Neuronal stem cell (in vitro differentiated cells): Measurements from ENCODE around the gene FBXO45.
"Not testable (repeated sequence)": the region's sequence is repeated elsewhere in the genome, so short reads cannot be mapped to it uniquely, and the experiment has no call there.

Source experiments
- DNase-seq: peaks from one replicate; pipeline ENCODE4 v3.0.0-alpha.2; 2013; ENCODE audit warnings: low spot score
- H2AFZ ChIP-seq: one replicate; pipeline ENCODE4 v1.6.1; 2013; ENCODE audit warnings: mild to moderate bottlenecking, low read length, inconsistent platforms
- H2AK5ac ChIP-seq: 2 replicates; pipeline ENCODE4 v1.6.1; 2013; ENCODE audit warnings: low read depth, mild to moderate bottlenecking, inconsistent platforms, low read length, moderate library complexity, mixed read lengths
- H2BK120ac ChIP-seq: 2 replicates; pipeline ENCODE4 v1.6.1; 2013; ENCODE audit warnings: low read depth, mild to moderate bottlenecking, inconsistent platforms, low read length, moderate library complexity, mixed read lengths
- H2BK12ac ChIP-seq: one replicate; pipeline ENCODE4 v1.6.1; 2013; ENCODE audit warnings: low read length, inconsistent platforms
- H2BK15ac ChIP-seq: 2 replicates; pipeline ENCODE4 v1.6.1; 2013; ENCODE audit warnings: mild to moderate bottlenecking, low read length, inconsistent platforms, mixed read lengths
- H2BK5ac ChIP-seq: one replicate; pipeline ENCODE4 v1.6.1; 2013; ENCODE audit warnings: inconsistent platforms, mild to moderate bottlenecking, low read length, moderate library complexity
- H3K14ac ChIP-seq: one replicate; pipeline ENCODE4 v1.6.1; 2013; ENCODE audit warnings: low read length, inconsistent platforms
- H3K18ac ChIP-seq: 2 replicates; pipeline ENCODE4 v1.6.1; 2013; ENCODE audit warnings: low read length, inconsistent platforms
- H3K23ac ChIP-seq: 2 replicates; pipeline ENCODE4 v1.6.1; 2013; ENCODE audit warnings: low read depth, mild to moderate bottlenecking, mixed read lengths, low read length, inconsistent platforms; ENCODE audit not compliant: poor library complexity
- H3K27ac ChIP-seq: replicated peaks from 3 replicates; pipeline ENCODE4 v1.5.1; 2013; ENCODE audit warnings: low read length, inconsistent platforms
- H3K27me3 ChIP-seq, 3 experiments: 2 replicates each; pipeline ENCODE4 v1.6.1; 2013; ENCODE audit warnings: low read length in 3 of 3, mild to moderate bottlenecking in 2 of 3, inconsistent platforms in 1 of 3, low read depth in 1 of 3, mixed read lengths in 1 of 3, moderate library complexity in 1 of 3; ENCODE audit not compliant: control insufficient read depth in 3 of 3, insufficient read depth in 3 of 3
- H3K36me3 ChIP-seq, 2 donors: replicated peaks in 1 of 2; 2 replicates each; pipeline ENCODE4 v1.6.1; 2013; ENCODE audit warnings: low read length in 2 of 2; ENCODE audit not compliant: control insufficient read depth in 2 of 2, insufficient read depth in 2 of 2
- H3K4ac ChIP-seq: 2 replicates; pipeline ENCODE4 v1.6.1; 2013; ENCODE audit warnings: inconsistent platforms, mild to moderate bottlenecking, low read length, moderate library complexity
- H3K4me1 ChIP-seq, 2 donors: 1 replicate in 1 of 2; 2 replicates in 1 of 2; pipeline ENCODE4 v1.6.1; 2013; ENCODE audit warnings: low read length in 2 of 2, low read depth in 1 of 2; ENCODE audit not compliant: control insufficient read depth in 2 of 2, insufficient read depth in 1 of 2
- H3K4me2 ChIP-seq: one replicate; pipeline ENCODE4 v1.6.1; 2013; ENCODE audit warnings: mild to moderate bottlenecking, low read length, inconsistent platforms; ENCODE audit not compliant: insufficient read depth, poor library complexity, severe bottlenecking
- H3K4me3 ChIP-seq, 2 donors: 2 replicates each; pipeline ENCODE4 v1.5.1; 2013; ENCODE audit warnings: low read length in 2 of 2, mild to moderate bottlenecking in 2 of 2, inconsistent platforms in 1 of 2, moderate library complexity in 1 of 2
- H3K79me1 ChIP-seq: one replicate; pipeline ENCODE4 v1.6.1; 2013; ENCODE audit warnings: low read depth, mild to moderate bottlenecking, inconsistent platforms, low read length, moderate library complexity
- H3K9ac ChIP-seq: one replicate; pipeline ENCODE4 v1.6.1; 2013; ENCODE audit warnings: mild to moderate bottlenecking, low read depth, low read length, inconsistent platforms; ENCODE audit not compliant: poor library complexity
- H3K9me3 ChIP-seq, 2 donors: replicated peaks in 1 of 2; 2 replicates each; pipeline versions ENCODE3 to v1.6.1; 2013; ENCODE audit warnings: low read length in 2 of 2, mild to moderate bottlenecking in 2 of 2, inconsistent platforms in 1 of 2, low read depth in 1 of 2, mixed read lengths in 1 of 2, moderate library complexity in 1 of 2; ENCODE audit not compliant: control insufficient read depth in 2 of 2, insufficient read depth in 1 of 2
- H4K8ac ChIP-seq: one replicate; pipeline ENCODE4 v1.6.1; 2013; ENCODE audit warnings: low read depth, mild to moderate bottlenecking, inconsistent platforms, low read length, moderate library complexity
- H4K91ac ChIP-seq: one replicate; pipeline ENCODE4 v1.6.1; 2013; ENCODE audit warnings: low read length, low read depth, mild to moderate bottlenecking, inconsistent platforms; ENCODE audit not compliant: poor library complexity
- WGBS, 2 donors: extraction: QIAGEN DNeasy Blood & Tissue Kit; methylation state at CpG; one replicate each; pipeline ENCODE4 v1.1.7; 2013; ENCODE audit warnings: missing lambda C conversion rate in 2 of 2, mixed read lengths in 1 of 2; ENCODE audit not compliant: insufficient read length in 2 of 2, insufficient replicate concordance in 1 of 2; ENCODE audit errors: extremely low coverage in 2 of 2; 5-methylcytosine and 5-hydroxymethylcytosine counted together

Gene FBXO45

DNA sequence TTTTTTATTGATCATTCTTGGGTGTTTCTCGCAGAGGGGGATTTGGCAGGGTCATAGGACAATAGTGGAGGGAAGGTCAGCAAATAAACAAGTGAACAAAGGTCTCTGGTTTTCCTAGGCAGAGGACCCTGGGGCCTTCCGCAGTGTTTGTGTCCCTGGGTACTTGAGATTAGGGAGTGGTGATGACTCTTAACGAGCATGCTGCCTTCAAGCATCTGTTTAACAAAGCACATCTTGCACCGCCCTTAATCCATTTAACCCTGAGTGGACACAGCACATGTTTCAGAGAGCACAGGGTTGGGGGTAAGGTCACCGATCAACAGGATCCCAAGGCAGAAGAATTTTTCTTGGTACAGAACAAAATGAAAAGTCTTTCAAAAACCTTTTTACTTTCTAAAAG lies 51.2 kb downstream of the FBXO45 start:
- Histone ChIP-seq H2AFZ (peak overlapping the region; percentile 50), H3K4me1 (peaks cover 17% of the 10 kb centered on the region in 2 donors), H3K27ac (peak overlapping the region; percentile 86)
- H2BK120ac ChIP-seq, H2BK15ac ChIP-seq, H3K9me3 ChIP-seq, H3K4me3 ChIP-seq, H3K18ac ChIP-seq, H3K14ac ChIP-seq, H3K4me2 ChIP-seq, H3K27me3 ChIP-seq, H2BK5ac ChIP-seq, H2AK5ac ChIP-seq, DNase-seq, H3K23ac ChIP-seq, H3K36me3 ChIP-seq, H2BK12ac ChIP-seq, H4K8ac ChIP-seq, H3K4ac ChIP-seq, H3K9ac ChIP-seq, H4K91ac ChIP-seq, H3K79me1 ChIP-seq: not testable (repeated sequence)
- no CpG with 5 or more reads among the region's 5 CpGs for WGBS, 2 donors

DNA sequence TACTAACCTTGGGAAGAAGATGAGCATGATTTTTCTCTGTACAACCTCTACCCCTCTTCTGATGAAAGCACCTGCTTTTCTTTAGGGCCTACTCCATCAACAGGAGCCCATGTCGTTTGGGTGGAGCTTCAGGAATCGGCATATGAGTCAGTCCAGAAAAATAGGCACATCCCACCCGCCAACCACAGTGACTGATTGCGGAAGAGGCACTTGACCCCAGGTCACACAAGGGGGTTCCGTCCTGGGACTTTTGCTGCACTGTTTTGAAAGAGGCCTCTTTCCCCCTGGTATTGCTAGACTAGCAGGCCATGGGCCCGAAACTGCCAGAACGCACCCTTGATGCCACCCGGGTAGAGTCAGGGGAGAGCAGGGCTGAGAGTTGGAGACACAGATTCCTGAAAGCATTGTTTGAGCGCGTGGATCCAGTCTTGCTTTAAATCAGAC lies 51.7 kb downstream of the FBXO45 start:
- DNase-seq, result peak; percentile 29
- Histone ChIP-seq H3K4ac (no peak overlapping the region), H3K4me1 (peaks cover 17% of the 10 kb centered on the region in 2 donors)

GRCh38 chr3:196620684-196621083 lies 52.2 kb downstream of the FBXO45 start:
- no peak overlapping the region for H2BK12ac ChIP-seq
- no peak overlapping the region for H2BK120ac ChIP-seq
- H3K18ac ChIP-seq, result no peak overlapping the region
- no peak overlapping the region for H4K8ac ChIP-seq
- no peak overlapping the region for H3K4me3 ChIP-seq
- H3K4me1 ChIP-seq, result peaks cover 17% of the 10 kb centered on the region in 2 donors
- H3K27ac ChIP-seq, result peak overlapping the region; percentile 86
- no CpG with 5 or more reads among the region's 2 CpGs for WGBS, 2 donors
- no peak overlapping the region for H3K4ac ChIP-seq
- H4K91ac ChIP-seq, result no peak overlapping the region
- DNase-seq, result no peak
- no peak overlapping the region for H2BK15ac ChIP-seq
- H3K9ac ChIP-seq, result no peak overlapping the region
- no peaks in the 10 kb centered on the region for H3K36me3 ChIP-seq
- H3K9me3 ChIP-seq, result no peaks in the 10 kb centered on the region
- H2AK5ac ChIP-seq, result no peak overlapping the region
- H3K14ac ChIP-seq, result no peak overlapping the region
- H2BK5ac ChIP-seq, result no peak overlapping the region
- H3K79me1 ChIP-seq, result no peaks in the 10 kb centered on the region
- H2AFZ ChIP-seq, result peak overlapping the region; percentile 50
- no peak overlapping the region for H3K23ac ChIP-seq
- H3K27me3 ChIP-seq, result no peaks in the 10 kb centered on the region
- H3K4me2 ChIP-seq, result no peak overlapping the region

More for the DNA sequence above, 51.7 kb downstream of the FBXO45 start:
- no peak overlapping the region for H3K4me2 ChIP-seq
- H3K27me3 ChIP-seq, result no peaks in the 10 kb centered on the region
- no peak overlapping the region for H4K8ac ChIP-seq
- no peak overlapping the region for H3K4me3 ChIP-seq
- no peaks in the 10 kb centered on the region for H3K9me3 ChIP-seq
- WGBS, 2 donors, result no CpG with 5 or more reads among the region's 10 CpGs
- H3K36me3 ChIP-seq, result no peaks in the 10 kb centered on the region
- H3K14ac ChIP-seq, result peak overlapping the region; percentile 4
- H2BK12ac ChIP-seq, result peak overlapping the region; percentile 30
- peak overlapping the region; percentile 90 for H3K18ac ChIP-seq
- H3K9ac ChIP-seq, result no peak overlapping the region
- H2BK15ac ChIP-seq, result peak overlapping the region; percentile 46
- H2AK5ac ChIP-seq, result peak overlapping the region; percentile 47
- no peak overlapping the region for H4K91ac ChIP-seq
- H2AFZ ChIP-seq, result peak overlapping the region; percentile 50
- H3K79me1 ChIP-seq, result no peaks in the 10 kb centered on the region
- H2BK120ac ChIP-seq, result peak overlapping the region; percentile 82
- no peak overlapping the region for H3K23ac ChIP-seq
- H2BK5ac ChIP-seq, result no peak overlapping the region
- H3K27ac ChIP-seq, result peak overlapping the region; percentile 86

- Histone ChIP-seq H4K8ac (no peak overlapping the region), H3K27me3 (no peaks in the 10 kb centered on the region), H2BK120ac (no peak overlapping the region), H3K9me3 (no peaks in the 10 kb centered on the region), H3K18ac (peak overlapping the region; percentile 61), H2BK5ac (no peak overlapping the region), H3K79me1 (no peaks in the 10 kb centered on the region), H3K36me3 (no peaks in the 10 kb centered on the region), H3K4me2 (no peak overlapping the region), H3K4me3 (no peak overlapping the region), H2BK15ac (no peak overlapping the region), H3K27ac (no peak overlapping the region), H2AK5ac (no peak overlapping the region), H3K4ac (no peak overlapping the region), H3K4me1 (peaks cover 17% of the 10 kb centered on the region in 2 donors), H4K91ac (no peak overlapping the region), H2BK12ac (peak overlapping the region; percentile 82), H2AFZ (no peak overlapping the region), H3K9ac (no peak overlapping the region), H3K14ac (no peak overlapping the region), H3K23ac (no peak overlapping the region)
- no CpG with 5 or more reads among the region's 10 CpGs for WGBS, 2 donors
- DNase-seq, result no peak
Measured at GRCh38 chr3:196621611-196622010, 53.2 kb downstream of the FBXO45 start.
